HCEC 1CT (cell line): ENCODE measurements around the gene STMN1.
A peak's percentile ranks its signal among the peaks of the same experiment; 100 is the strongest.

Source experiments
- DNase-seq: peaks from one replicate; pipeline ENCODE4 v3.0.0-alpha.2; 2017

The STMN1 gene

GRCh38 chr1:25918615-25919014 lies 12.4 kb upstream of the STMN1 start:
- no peak for DNase-seq

GRCh38 chr1:25917996-25918395 lies 11.8 kb upstream of the STMN1 start:
- no peak for DNase-seq

- DNase-seq, result no peak
These were observed 10.2 kb upstream of the STMN1 start for GRCh38 chr1:25916460-25916859.

GRCh38 chr1:25914074-25914995 lies 8.1 kb upstream of the STMN1 start:
- DNase-seq, result no peak

GRCh38 chr1:25913206-25913605 lies 7.0 kb upstream of the STMN1 start:
- no peak for DNase-seq

- peak; percentile 86 for DNase-seq
These were observed 6.0 kb upstream of the STMN1 start for GRCh38 chr1:25912076-25912831.

GRCh38 chr1:25911162-25911561 lies 4.9 kb upstream of the STMN1 start:
- DNase-seq, result no peak

- no peak for DNase-seq
These were observed 2.8 kb upstream of the STMN1 start for GRCh38 chr1:25909040-25909439.

- no peak for DNase-seq
These were observed 1.9 kb upstream of the STMN1 start for GRCh38 chr1:25908161-25908560.

GRCh38 chr1:25907601-25908000 lies 1.4 kb upstream of the STMN1 start:
- DNase-seq, result no peak

- no peak for DNase-seq
These were observed 553 bp upstream of the STMN1 start for GRCh38 chr1:25906644-25907300.

- peak; percentile 90 for DNase-seq
These were observed 1.1 kb downstream of the STMN1 start for GRCh38 chr1:25904943-25905679.

GRCh38 chr1:25903986-25904385 lies 2.2 kb downstream of the STMN1 start:
- DNase-seq, result no peak

- no peak for DNase-seq
These were observed 3.8 kb downstream of the STMN1 start for GRCh38 chr1:25902462-25902861.

GRCh38 chr1:25900219-25900618 lies 6.0 kb downstream of the STMN1 start:
- no peak for DNase-seq

GRCh38 chr1:25899792-25900191 lies 6.4 kb downstream of the STMN1 start:
- no peak for DNase-seq

- no peak for DNase-seq
These were observed 7.8 kb downstream of the STMN1 start for GRCh38 chr1:25898223-25899015.

- no peak for DNase-seq
These were observed 8.5 kb downstream of the STMN1 start for GRCh38 chr1:25897754-25898153.

- DNase-seq, result peak; percentile 34
These were observed 10.0 kb downstream of the STMN1 start for GRCh38 chr1:25896266-25896665.

- DNase-seq, result peak; percentile 84
These were observed 10.7 kb downstream of the STMN1 start for GRCh38 chr1:25895365-25895990.

GRCh38 chr1:25893116-25893515 lies 13.1 kb downstream of the STMN1 start:
- no peak for DNase-seq
